ENCODE measurements around the gene AGAP1. TPM values are rescaled to one million over a fixed set of nuclear protein-coding genes. Genes with fewer than 3 reads are reported as not detected.

Gene AGAP1
- total RNA-seq, 1 experiment from 2014 or later: 44.8 TPM

DNA sequence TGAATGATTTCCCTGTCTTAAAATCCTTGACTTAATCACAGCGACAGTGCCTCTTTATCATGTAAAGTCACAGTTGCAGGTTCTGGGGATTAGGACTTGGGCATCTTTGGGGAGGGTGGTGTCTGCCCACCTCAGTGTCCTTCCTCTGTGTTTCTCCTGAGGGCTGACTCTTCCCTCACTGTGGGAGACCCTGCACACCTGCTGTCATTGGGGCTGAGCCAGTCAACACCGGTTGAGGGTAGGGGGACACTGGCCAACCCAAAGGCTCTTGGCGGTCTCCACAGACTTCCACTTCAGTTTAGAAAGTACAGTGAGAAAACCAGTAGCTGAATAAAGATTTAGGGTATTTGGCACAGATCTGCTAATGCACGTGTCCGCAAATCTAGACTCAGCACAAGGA is 36.9 kb downstream of the AGAP1 start:
- no peak for DNase-seq (ENCODE audit: low spot score)

- DNase-seq (ENCODE audit: low spot score): no peak
Measured at GRCh38 chr2:235532307-235532706, 38.5 kb downstream of the AGAP1 start.

- DNase-seq (ENCODE audit: low spot score): no peak
Measured at GRCh38 chr2:235533198-235533597, 39.4 kb downstream of the AGAP1 start.

GRCh38 chr2:235533616-235534385 is 40.0 kb downstream of the AGAP1 start:
- DNase-seq (ENCODE audit: low spot score): no peak

- no peak for DNase-seq (ENCODE audit: low spot score)
Measured at GRCh38 chr2:235534678-235535422, 41.0 kb downstream of the AGAP1 start.

GRCh38 chr2:235535423-235536130 is 41.7 kb downstream of the AGAP1 start:
- no peak for DNase-seq (ENCODE audit: low spot score)

DNA sequence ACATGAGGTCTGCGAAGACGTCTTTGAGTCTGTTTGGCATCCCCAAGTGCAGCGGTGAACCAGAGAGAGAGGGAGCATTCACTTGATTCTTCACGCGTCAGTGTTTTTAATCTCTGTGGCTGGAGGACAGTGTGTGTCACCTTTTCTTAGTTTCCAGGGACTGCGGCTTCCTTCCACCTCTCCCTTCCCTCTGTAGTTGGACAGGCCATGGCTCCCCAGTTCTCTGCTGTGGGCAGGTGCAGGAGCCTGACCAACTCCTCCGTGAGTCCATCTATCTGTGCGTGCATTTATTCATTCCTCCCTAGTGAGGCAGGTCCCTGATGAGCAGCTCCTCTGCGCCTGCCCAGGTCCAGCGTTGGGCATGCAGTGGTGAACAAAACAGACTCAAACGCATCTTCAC is 42.9 kb downstream of the AGAP1 start:
- no peak for DNase-seq (ENCODE audit: low spot score)

- no peak for DNase-seq (ENCODE audit: low spot score)
Measured at GRCh38 chr2:235537186-235537585, 43.3 kb downstream of the AGAP1 start.

DNA sequence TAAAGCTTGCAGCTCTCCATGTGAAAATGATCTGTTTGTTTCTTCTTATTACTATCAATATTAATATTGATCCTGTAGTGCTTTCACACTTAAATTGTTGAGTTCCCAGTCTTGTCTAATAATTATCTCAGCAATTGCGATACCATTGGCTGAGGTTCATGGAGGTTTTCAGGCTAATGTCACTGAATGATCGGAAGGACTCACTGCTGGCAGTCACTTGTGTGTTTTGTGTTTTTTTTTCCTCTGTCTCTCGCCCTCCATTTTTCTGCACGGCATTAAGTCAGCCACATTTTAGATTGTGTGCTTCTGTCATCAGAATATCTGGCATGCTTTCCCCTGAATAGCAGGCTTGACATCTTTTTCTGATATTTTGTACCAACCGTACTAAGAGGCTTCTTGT is 43.7 kb downstream of the AGAP1 start:
- DNase-seq (ENCODE audit: low spot score): no peak

- no peak for DNase-seq (ENCODE audit: low spot score)
Measured at GRCh38 chr2:235538144-235538639, 44.3 kb downstream of the AGAP1 start.

GRCh38 chr2:235538981-235539380 is 45.1 kb downstream of the AGAP1 start:
- DNase-seq (ENCODE audit: low spot score): no peak

- no peak for DNase-seq (ENCODE audit: low spot score)
Measured at GRCh38 chr2:235539773-235540172, 45.9 kb downstream of the AGAP1 start.

DNA sequence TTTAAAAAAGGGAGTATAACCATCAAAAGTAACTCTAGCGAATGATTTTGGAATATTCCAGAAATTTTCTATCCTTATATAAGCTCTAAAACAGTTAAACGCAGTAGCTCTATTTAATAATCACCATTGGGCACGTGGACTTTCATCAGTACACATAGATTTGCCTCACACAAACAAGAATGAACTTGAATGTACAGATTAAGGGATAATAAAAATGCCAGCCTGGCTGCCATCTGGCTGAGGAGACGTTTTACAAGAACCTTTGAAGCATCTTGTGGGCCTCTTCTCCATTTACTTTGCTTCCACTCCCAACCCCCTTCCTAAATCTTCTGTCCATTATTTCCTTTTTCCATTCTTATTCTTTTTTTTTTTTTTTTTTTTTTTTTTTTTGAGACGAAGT is 47.2 kb downstream of the AGAP1 start:
- no peak for DNase-seq (ENCODE audit: low spot score)

DNA sequence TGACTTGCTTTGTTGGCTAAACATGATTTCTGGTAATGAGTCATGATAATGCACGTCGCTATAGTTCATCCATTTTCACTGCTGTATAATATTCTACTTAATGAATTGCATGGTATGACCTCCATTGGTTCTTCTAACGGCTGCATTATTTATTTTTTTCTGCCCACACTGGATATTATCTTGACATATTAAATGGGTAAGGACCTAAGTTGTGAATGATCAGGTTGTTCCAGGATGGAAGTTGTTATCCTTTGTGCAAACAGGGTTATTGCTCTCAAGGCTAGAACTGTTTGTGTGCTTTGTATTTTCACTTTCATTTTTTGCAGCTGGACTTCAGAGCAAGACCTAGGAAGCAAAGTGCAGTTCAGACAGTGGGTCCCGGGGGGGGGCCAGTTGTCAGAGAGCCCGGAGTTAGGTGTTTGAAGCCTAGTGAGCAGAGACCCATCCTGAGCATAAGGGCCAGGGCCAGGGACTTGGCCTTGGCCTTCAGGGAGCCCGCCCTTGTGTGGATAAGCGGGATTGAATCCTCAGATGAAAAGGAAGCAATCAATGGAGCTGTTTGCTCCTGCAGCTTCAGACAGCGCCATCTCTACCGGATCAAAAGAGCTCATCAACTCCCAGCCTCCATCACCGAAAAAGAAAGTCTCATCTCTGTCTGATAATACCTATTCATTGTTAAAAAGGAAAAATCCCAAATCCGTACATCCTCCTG is 48.2 kb downstream of the AGAP1 start:
- peak; percentile 9 for DNase-seq (ENCODE audit: low spot score)

GRCh38 chr2:235542733-235543127 is 48.9 kb downstream of the AGAP1 start:
- DNase-seq (ENCODE audit: low spot score): peak; percentile 50

GRCh38 chr2:235543128-235543750 is 49.4 kb downstream of the AGAP1 start:
- no peak for DNase-seq (ENCODE audit: low spot score)

DNA sequence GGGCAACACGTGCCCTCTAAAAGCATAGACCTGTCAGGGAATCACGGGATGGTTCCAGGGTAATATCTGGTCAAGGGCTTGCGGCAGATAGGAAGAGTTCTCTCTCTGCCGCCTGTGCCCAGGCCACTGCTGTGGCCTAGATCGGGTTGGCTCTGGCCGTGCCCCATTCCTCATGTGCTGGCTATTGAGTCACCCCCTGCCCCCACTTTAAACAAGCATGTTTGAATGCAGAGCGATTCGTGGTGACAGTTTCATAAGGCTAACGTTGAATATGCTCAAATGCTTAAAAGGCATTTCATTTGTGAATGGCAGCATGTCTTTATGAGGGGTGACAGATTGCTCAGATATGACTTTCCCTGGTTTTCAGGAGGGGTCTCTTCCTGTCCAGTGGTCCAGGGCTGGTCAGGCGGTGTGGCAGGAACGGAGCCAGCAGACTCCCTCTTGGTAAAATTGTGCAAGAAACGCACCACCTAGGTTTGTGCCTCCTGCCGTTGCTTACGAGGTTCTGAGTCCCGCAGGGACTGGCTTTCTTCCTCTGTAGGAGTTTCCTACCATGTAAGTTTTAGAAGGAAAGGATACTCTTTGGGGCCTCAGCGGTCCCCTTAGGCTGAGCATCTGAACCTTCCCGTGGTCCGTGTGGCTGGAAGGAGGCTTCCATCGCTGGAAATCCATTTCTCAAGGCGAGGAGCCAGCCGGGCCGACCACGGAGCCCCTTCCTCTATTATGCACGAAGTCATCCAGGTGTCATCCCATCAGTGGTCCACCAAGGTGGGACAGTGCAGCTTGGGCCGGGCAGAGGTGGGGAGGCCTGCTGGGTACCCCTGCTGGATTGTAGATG is 50.2 kb downstream of the AGAP1 start:
- DNase-seq (ENCODE audit: low spot score): no peak

DNA sequence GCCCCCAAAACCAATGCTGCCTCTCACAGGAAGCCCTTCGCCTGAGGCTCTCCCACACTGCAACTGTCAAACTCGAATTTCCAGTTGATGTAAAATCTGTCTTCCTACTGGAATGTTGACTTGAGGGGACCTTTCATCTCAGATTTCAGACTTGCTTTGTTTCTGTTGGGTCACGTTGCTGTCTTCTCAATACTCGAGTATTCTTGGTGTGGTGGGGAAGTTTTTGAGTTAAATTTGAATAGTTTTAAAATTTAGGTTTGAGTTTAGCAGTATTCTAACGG is 50.8 kb downstream of the AGAP1 start:
- no peak for DNase-seq (ENCODE audit: low spot score)

DNA sequence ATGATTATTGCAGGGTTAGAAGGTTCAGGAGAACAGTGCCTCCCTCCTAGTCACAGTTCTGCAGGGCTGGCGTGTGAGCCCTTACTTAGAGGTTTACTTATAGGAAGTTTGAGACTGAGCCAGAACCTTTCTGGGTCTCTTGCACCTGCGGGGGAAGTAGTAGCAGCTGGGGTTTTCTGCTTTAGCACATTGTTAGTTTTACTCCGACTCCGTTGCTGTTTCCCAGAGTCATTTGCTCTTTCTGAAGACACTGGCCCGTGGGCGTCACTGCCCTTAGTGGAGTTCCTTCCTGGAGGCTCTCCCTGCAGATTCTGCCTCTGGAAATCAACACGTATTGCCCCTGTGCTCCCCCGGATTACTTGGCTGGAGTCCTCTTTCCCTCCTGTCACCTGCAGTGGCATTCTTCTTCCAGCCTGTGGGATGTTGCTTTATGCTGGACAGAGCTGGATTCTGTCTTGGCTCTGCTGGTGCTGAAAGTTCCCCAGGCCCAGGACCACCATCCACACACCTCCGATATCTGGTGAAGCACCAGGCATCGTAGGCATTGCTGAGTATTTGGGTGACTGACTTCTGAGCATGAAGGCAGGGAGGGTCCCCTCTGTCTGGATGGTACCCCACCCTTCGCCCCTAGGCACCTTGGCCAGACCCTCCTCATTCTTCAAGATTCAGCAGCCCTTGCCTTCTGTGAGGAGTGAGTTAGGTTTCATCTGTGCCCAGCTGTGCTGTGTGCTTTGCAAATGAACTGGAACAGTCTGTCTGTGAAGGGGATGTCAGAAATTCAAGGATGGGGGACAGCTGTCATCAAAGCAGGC is 51.7 kb downstream of the AGAP1 start:
- DNase-seq (ENCODE audit: low spot score): no peak

DNA sequence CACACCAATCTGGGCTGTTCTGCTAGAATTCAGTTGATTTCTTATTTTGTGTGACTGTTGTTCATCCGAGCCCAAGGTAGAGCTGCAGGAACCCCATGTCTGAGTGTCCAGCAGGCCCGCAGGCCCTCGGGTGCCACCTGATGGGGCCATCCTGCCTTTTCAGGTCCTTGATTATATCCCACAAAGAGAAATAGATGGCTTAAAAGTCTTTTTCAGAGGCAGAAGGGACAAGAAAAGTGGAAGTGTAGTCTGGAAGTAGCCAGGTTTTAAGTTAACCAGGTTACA is 52.2 kb downstream of the AGAP1 start:
- no peak for DNase-seq (ENCODE audit: low spot score)

Data from HT-29 (cell line).